AG08396 (cell line): ENCODE measurements around the gene PIP4K2A.

Experiments
- DNase-seq: peaks from one replicate; pipeline ENCODE4 v3.0.0; 2012; ENCODE audit warnings: low spot score, mixed read lengths

The PIP4K2A gene

DNA sequence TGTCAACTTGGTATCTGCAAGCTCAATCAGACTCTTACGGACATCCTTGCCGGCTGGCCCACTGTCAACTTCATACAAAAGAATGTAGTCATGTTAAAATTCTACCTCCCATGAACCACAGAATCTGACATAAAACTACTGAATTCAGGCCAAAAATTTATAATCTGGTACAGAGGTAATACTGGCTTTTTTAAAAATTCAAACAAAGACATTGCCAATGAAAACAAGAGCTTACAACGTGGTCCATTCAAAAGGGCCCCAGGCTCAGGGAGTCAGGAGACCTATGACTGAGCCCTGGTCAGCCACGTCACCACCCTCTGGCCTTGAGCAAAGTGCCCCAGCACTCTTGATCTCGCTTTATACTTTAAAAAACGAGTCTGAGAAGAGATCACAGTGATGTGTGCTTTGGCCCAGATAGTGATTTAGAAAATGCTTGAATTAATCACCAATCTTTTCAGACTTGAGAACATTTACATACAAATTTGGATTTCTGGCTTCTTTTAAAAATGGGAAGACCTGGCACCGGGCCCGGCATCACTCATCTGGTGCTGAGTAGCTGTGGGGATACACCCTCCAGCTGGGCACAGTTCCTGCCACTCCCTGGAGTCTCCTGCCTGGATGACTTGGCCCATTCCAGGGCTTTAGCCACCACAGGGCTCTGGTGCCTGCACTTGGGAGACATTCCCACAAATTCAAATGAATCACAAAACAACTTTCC, 94.1 kb downstream of the PIP4K2A start:
- peak; percentile 72 for DNase-seq

DNA sequence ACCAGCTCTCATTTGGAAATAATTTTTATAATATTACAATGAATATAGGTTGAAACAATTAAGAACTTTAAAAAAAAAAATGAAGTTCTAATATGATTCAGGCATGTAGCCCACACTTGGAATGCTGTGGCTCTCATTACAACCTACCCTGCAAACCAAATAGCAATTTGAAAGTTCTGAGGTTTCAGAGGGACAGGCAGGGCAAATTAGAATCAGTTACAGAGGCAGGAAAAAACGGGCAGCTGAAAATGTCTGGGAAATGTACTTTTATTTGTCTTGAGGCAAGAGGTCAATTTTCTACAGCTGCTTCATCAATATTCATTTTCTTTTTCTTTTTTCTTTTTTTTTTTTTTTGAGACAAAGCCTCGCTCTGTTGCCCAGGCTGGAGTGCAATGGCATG, 95.3 kb downstream of the PIP4K2A start:
- no peak for DNase-seq

DNA sequence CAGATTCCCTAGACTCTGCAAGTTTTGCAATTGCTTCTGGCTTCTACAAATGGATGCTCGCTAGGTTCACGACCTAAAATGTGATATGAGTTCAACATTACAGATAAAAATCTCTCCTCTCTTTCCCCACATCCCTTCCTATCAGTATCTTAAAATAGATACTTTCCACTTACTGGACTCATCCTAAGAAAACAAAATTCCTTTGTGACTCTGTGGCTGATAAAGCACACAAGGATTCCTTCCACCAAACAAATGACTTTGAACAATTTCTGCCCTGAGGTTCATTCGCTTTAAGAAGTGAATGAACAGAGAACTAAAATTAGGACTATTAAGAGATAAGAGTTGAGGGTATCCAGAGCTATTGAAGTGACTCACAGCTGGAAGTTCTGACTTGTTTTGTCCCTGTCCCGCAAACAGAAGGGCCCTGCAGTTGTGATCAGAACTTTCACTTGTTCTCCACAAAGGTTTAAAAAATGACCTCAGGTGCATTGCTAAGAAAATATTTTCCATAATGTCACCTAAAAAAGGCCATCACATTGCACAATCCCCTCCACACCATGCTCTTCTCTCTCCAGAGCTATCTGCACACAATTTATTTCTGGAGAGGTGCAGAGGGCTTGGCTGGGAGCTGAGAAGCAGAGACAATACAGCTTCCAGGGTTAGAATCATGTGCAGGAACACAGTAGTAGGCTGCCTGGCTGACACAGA, 96.1 kb downstream of the PIP4K2A start:
- DNase-seq = no peak

DNA sequence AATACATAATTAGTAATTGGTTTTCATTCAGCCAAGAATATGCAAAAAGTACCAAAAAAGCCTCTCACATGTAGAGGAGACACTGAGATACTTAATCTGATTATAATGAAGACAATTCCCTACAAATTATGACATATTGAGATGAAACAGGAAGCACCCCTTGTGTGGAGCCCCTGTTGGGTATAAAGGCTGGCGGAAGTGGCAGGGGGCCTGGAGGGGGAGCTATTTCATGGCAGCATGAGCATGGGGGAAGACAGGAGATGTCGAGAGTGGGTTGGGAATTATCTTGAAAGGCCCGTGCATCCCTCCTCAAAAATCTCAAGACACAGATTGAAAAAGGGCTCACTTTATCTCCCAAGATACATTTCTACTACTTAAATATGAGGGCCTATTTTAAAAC, 96.9 kb downstream of the PIP4K2A start:
- no peak for DNase-seq

GRCh38 chr10:22617051-22617450, 97.3 kb downstream of the PIP4K2A start:
- no peak for DNase-seq

GRCh38 chr10:22615819-22616499, 98.4 kb downstream of the PIP4K2A start:
- no peak for DNase-seq

DNA sequence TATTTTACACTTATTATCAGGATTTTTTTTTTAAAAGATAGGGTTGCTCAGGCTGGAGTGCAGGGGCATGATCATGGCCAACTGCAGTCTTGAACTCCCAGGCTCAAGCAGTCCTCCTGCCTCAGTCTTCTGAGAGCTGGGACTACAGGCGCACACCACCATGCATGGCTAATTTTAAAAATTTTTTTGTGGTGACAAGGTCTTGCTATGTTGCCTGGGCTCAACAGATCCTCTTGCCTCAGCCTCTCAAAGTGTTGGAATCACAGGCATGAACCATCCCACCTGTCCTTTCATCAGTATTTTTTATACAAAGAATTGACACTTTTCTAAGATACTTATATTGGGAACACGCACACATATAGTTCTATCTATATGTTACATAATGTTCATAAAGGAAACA, 99.3 kb downstream of the PIP4K2A start:
- no peak for DNase-seq

DNA sequence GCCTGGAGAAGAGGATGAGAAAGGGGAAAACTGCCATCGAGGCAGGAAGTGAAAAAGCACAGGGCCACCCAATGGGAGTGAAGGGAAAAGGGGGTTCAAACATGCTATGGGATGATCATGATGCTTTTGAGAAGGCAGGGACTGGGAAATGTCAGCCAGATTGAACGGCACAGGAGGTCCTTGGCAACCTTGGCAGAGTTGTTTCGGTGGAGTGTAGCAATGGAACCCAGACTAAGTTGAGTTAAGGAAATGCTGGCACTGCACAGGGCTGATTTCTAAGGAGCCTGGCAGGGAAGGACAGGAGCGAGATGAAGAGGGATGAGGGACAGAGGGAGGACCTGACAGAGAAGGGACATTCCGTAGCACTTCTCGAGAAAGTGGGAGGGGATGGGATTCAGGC, 101.4 kb downstream of the PIP4K2A start:
- DNase-seq = no peak

DNA sequence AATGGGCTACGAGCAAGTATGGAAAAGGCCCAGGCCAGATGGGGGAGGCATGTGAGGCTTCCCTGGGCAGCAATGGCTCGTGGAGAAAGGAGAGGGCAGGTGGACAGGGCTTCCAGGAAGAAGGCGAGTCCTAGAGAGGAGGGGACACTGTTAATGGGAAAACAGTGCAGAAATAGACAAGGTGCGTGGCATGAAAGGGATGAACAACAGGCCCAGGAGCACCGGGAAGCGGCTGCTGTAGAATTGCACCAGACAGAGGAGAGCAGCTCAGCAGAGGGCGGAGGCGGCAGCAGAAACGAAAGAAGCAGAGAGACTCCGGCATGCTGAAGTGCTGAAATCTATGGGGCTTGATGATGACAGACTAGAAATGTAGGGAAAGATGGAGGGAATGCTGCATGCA, 102.1 kb downstream of the PIP4K2A start:
- no peak for DNase-seq

DNA sequence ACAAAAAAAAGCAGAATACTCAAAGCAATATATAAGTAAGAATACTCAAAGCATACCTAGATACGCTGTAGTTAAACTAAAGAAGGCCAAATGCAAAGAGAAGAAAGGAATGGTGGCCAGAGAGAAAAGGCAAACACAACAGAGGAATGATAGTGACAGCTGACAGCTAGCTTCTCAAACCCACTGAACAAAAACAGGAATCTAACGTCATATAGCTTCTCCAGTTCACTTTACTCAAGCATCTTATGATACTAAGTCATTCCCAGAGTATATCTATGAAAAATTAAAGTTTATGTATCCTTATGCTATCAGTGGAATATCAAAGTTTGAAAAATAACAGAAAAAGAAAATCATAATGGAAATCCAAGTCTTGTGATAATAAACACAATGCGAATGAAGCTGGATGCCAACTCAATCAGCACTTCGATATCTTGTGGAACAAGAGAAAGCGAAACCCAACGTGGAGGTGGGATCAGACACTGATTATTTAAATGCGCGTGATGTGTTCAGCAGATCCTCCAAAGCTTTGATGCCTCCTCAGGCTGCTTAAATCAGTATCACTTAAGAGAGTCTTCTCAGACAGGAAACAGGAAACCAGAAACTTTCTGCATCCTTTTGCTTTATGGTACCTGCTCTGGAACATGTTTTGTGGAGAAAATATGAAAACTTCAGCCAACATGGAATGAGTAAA, 102.8 kb downstream of the PIP4K2A start:
- DNase-seq = no peak

- no peak for DNase-seq
These were observed 103.8 kb downstream of the PIP4K2A start for GRCh38 chr10:22610610-22611009.

DNA sequence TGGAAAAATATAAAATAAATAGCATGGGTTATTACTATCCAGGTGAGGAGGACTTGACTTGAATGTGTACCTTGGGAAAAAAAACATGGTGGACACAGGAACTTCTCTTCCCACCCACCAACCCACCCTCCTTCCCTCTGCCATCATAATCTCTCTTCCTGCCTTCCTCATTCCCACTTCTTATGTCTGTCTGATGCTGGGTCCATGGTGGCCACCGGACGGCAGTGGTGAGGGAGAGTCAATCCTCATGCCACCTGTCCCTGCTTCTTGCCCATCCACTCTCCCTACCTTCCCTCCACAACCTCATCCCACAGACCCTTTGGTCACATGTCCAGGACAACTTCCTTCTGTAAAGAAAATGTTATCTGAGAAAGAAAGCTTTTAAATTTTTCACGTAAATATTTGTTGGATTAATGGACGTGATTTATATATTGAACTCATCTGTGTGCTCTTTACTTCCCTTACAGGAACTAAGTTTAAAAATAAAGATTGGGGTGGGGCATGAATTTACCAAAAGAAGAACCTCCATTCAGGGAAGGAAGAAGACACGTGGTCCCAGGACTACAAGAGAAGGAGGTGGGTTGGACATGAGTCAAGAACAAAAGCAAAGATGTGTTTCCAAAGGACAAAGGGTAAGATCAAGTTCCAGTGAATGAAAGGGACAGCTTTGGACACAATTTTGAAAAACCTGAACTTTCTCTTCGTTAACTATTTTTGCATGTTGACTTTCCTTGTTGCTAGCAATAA, 104.5 kb downstream of the PIP4K2A start:
- DNase-seq = no peak

GRCh38 chr10:22609251-22609650, 105.1 kb downstream of the PIP4K2A start:
- DNase-seq = no peak

- DNase-seq = no peak
These were observed 107.1 kb downstream of the PIP4K2A start for GRCh38 chr10:22607261-22607660.

DNA sequence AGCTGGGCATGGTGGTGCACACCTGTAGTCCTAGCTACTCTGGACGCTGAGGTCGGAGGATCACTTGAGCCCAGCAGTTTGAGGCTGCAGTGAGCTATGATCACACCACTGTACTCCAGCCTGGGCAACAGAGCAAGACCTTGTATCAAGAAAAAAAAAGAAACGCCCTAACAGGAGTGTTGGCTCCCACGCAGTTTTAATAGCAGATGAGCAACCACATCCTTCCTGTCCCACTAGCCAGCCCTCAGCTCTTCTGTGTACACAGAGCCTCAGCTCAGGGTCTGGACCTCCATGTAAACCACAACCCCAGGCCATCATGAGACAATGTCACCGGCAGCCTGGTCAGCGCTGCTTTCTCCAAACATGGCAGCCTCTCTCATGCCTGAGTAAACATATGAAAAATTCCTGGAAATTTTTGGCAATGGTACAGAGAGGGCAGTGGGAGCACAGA, 108.2 kb downstream of the PIP4K2A start:
- no peak for DNase-seq

- DNase-seq = no peak
These were observed 109.2 kb downstream of the PIP4K2A start for GRCh38 chr10:22605168-22605567.

- no peak for DNase-seq
These were observed 109.8 kb downstream of the PIP4K2A start for GRCh38 chr10:22604344-22605126.

DNA sequence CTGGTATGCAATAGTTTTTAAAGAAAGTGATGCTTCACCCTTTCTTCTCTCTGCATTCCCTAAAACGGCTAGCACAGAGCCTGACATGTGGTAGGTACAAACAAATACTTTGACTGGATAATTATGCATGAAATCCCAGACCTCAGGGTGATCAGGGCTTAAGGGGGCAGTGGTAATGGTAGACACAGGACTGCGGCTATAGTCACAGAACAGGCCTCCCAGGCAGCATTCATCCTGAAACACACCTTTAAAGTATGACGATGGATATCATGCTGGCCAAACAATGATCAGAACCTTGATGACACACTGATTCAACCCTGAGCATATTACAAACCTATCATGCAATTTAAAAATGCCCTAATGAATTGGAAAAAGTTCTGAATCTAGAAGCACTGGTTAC, 110.8 kb downstream of the PIP4K2A start:
- DNase-seq = no peak

DNA sequence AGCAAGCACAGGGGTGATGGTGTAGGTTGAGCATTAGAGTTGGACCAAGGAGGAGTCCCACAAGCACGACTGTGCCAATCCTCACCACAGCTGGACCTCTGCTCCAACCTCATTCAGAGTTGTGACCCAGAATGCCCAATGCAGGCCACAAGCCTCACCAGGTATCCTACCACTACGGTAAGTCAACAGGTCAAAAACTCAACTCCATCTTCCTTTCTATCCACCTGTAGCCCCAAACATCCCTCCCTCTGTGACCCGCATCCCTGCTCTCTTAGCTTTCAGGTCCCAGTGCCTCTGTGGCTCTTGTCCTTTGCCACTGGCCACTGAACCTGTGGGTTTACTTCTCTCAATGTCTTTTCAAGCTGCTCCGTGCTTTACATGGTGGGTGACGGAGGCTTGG, 112.8 kb downstream of the PIP4K2A start:
- DNase-seq = no peak

- no peak for DNase-seq
These were observed 114.6 kb downstream of the PIP4K2A start for GRCh38 chr10:22599636-22600228.
